K562 (cell line): Measurements from ENCODE around the gene IGF2BP3.

Experiments
- CEBPB ChIP-seq: fragments of 450-650 bp; IDR thresholded peaks from 2 replicates; pipeline ENCODE4 v1.6.1; 2016; ENCODE audit warnings: missing genetic modification characterization, missing compliant biosample characterization
- CHD1 ChIP-seq: fragments of 200-600 bp; sonication (generic); IDR thresholded peaks from one replicate; pipeline ENCODE4 v1.6.1; 2012; ENCODE audit warnings: mild to moderate bottlenecking, moderate library complexity, low read length, inconsistent platforms
- CTCF ChIP-seq, 3 experiments: IDR thresholded peaks in 2 of 3; conservative IDR thresholded peaks in 1 of 3; 2 replicates each; pipeline ENCODE4 v1.5.1; 2011 to 2012; ENCODE audit warnings: low read length in 3 of 3, mild to moderate bottlenecking in 3 of 3, control low read depth in 2 of 3, improper control_type of control experiment in 1 of 3, inconsistent platforms in 1 of 3, low read depth in 1 of 3, mixed read lengths in 1 of 3, moderate library complexity in 1 of 3; ENCODE audit not compliant: insufficient read depth in 2 of 3
- JUN ChIP-seq, 2 experiments: sonication (generic) in 1 of 2; formaldehyde crosslinking in 1 of 2; IDR thresholded peaks; 2 replicates each; pipeline versions ENCODE4 v1.6.1 to v1.8.0; 2012 to 2022; ENCODE audit warnings: borderline replicate concordance in 2 of 2, mild to moderate bottlenecking in 2 of 2, improper control_type of control experiment in 1 of 2, low read depth in 1 of 2, low read length in 1 of 2, missing genetic modification reagents in 1 of 2
- POLR2AphosphoS2 ChIP-seq: IDR thresholded peaks from 2 replicates; pipeline ENCODE4 v1.6.1; 2012; ENCODE audit warnings: low read length, improper control_type of control experiment
- SRSF1 ChIP-seq: fragments of 200-400 bp; formaldehyde crosslinking; IDR thresholded peaks from 2 replicates; pipeline ENCODE4 v1.6.1; 2017; ENCODE audit warnings: mild to moderate bottlenecking, low read depth, low read length, moderate library complexity
- ZBTB26 ChIP-seq: fragments of 450-650 bp; formaldehyde crosslinking; IDR thresholded peaks from 2 replicates; pipeline ENCODE4 v1.4.0; 2022; ENCODE audit warnings: missing genetic modification characterization
- ZZZ3 ChIP-seq: fragments of 450-650 bp; IDR thresholded peaks from 2 replicates; pipeline ENCODE4 v1.6.1; 2016; ENCODE audit warnings: antibody characterized with exemption, mild to moderate bottlenecking, moderate library complexity

GRCh38 chr7:23445326-23445725, 25.0 kb downstream of the IGF2BP3 start:
- no peak for TF ChIP-seq CEBPB (tag)
- TF ChIP-seq ZBTB26 (CRISPR knock-in tag), result no peak
- no peak for TF ChIP-seq CTCF (IDR thresholded peaks at IDR 0.05 in 2 of 3, conservative IDR thresholded peaks at IDR 0.05 in 1 of 3; ENCODE audit: insufficient read depth in 2 of 3, low read depth in 1 of 3, low read length in 3 of 3)
- no peak for TF ChIP-seq ZZZ3
- no peak for TF ChIP-seq CHD1
- no peak for TF ChIP-seq SRSF1
- no peak for TF ChIP-seq JUN (IDR thresholded peaks at IDR 0.05; ENCODE audit: borderline replicate concordance, low read depth, low read length)
- TF ChIP-seq JUN (CRISPR knock-in tag; IDR thresholded peaks at IDR 0.05; ENCODE audit: borderline replicate concordance), result no peak
- no peak for TF ChIP-seq POLR2AphosphoS2
